ENCODE results near the gene RAD51B.
A peak's percentile ranks its signal among the peaks of the same experiment; 100 is the strongest.

Gene RAD51B

DNA sequence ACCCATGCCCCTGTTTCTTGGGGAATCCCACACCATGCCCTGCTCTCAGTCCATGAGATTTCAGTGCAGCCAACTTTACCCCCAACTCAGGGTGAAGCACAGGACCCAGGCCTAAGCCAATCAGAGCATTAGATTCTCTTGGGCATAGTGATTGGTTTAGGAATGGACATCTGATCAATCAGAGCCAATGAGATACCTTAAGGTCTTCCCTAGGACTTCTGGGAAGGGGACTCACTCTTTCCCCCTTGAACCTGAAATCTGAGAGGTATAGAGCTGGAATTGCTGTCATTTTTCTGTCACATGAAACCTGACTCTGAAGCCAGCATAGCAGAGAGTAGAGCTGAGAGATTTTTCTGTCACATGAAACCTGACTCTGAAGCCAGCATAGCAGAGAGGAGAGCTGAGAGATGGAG, 846.2 kb downstream of the RAD51B start:
- no peak for DNase-seq (ENCODE audit: low read depth in 2 of 2)
- no peak for TF ChIP-seq CTCF (IDR thresholded peaks at IDR 0.05; ENCODE audit: low read depth, low read length)
- H3K4me3 ChIP-seq (replicated peaks in 1 of 2; ENCODE audit: low read depth in 2 of 2, low read length in 2 of 2) = no peak overlapping the region

DNA sequence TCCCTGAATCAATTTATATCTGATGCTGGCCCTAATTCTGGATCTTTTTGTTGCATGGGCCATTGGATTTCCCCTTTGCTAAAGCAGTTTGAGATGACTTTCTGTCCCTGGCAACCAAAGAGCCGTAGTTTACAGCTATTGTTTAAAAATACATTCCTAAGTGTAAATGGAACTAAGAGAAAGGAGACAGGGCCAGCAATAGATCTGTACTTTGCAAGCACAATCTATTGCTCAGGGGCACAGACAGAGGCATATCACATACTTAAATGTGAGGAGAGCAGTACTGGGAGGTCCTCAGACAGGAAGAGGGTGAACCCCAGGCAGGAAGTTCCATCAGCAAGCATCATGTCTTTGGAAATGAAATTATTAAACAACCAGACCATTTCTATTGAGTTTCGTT, 846.7 kb downstream of the RAD51B start:
- peak; percentile 28 to 43 for DNase-seq (ENCODE audit: low read depth in 2 of 2)
- H3K4me3 ChIP-seq (replicated peaks in 1 of 2; ENCODE audit: low read depth in 2 of 2, low read length in 2 of 2) = no peak overlapping the region
- TF ChIP-seq CTCF (IDR thresholded peaks at IDR 0.05; ENCODE audit: low read depth, low read length) = no peak

DNA sequence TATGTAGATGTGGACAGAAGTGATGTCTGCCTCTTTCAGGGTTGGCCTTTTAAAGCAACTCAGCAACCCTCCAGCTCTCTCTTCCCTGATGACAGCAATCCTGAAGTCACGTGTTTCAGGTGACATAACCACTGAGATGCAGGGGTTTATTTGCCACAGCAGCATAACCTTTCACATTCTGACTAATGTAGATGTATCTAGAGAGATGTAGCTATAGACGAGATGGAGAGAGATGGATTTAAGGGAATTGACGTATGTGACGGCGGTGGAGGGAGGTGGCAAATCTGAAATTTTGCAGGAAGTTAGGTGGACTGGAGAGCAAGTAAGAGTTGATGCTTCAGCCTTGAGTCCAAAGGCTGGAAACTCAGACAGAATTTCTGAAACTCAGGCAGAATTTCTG, 847.3 kb downstream of the RAD51B start:
- DNase-seq (ENCODE audit: low read depth in 2 of 2) = no peak
- TF ChIP-seq CTCF (IDR thresholded peaks at IDR 0.05; ENCODE audit: low read depth, low read length) = no peak
- no peak overlapping the region for H3K4me3 ChIP-seq (replicated peaks in 1 of 2; ENCODE audit: low read depth in 2 of 2, low read length in 2 of 2)

DNA sequence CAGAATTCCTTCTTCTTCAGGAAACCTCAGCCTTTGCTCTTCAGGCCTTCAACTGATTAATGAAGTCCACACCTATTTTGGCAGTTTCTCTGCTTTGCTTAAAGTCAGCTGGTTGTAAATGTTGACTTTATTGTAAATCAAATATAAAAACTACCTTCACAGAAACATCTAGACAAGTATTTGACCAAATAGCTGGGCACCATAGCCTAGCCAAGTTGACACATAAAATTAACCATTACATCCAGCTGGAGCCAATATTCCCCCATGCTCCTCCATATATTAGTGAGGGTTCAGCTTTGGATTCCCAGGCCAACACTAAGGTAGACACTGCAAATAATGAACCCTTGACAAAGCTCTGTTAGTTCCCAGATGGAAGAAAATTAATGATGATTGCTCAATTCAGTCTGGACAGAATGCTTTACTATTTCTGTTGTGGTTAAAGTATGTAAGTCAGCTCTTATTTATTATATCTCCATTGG, 847.8 kb downstream of the RAD51B start:
- peak; percentile 19 to 48 for DNase-seq (ENCODE audit: low read depth in 2 of 2)
- H3K4me3 ChIP-seq (replicated peaks in 1 of 2; ENCODE audit: low read depth in 2 of 2, low read length in 2 of 2) = no peak overlapping the region
- TF ChIP-seq CTCF (IDR thresholded peaks at IDR 0.05; ENCODE audit: low read depth, low read length) = no peak

GRCh38 chr14:68668028-68668427, 848.4 kb downstream of the RAD51B start:
- no peak overlapping the region for H3K4me3 ChIP-seq (replicated peaks in 1 of 2; ENCODE audit: low read depth in 2 of 2, low read length in 2 of 2)
- no peak for TF ChIP-seq CTCF (IDR thresholded peaks at IDR 0.05; ENCODE audit: low read depth, low read length)
- no peak for DNase-seq (ENCODE audit: low read depth in 2 of 2)

GRCh38 chr14:68668531-68668930, 849.0 kb downstream of the RAD51B start:
- no peak for DNase-seq (ENCODE audit: low read depth in 2 of 2)
- no peak overlapping the region for H3K4me3 ChIP-seq (replicated peaks in 1 of 2; ENCODE audit: low read depth in 2 of 2, low read length in 2 of 2)
- TF ChIP-seq CTCF (IDR thresholded peaks at IDR 0.05; ENCODE audit: low read depth, low read length) = no peak

- DNase-seq (ENCODE audit: low read depth in 2 of 2) = no peak
- TF ChIP-seq CTCF (IDR thresholded peaks at IDR 0.05; ENCODE audit: low read depth, low read length) = no peak
- H3K4me3 ChIP-seq (replicated peaks in 1 of 2; ENCODE audit: low read depth in 2 of 2, low read length in 2 of 2) = no peak overlapping the region
Observed at GRCh38 chr14:68669111-68669511, 849.5 kb downstream of the RAD51B start.

Measured in cardiac fibroblast (primary cell).